Motor neuron (in vitro differentiated cells): ENCODE data around the gene LBP. TPM values are rescaled to one million over a fixed set of nuclear protein-coding genes. Genes with fewer than 3 reads are reported as not detected.
"Not testable (repeated sequence)": the region's sequence is repeated elsewhere in the genome, so short reads cannot be mapped to it uniquely, and the experiment has no call there.

Experiments used
- ATAC-seq, 8 experiments: fragments of 200-7000 bp; cut with Tn5 transposase; replicated peaks in 6 of 8; 2 replicates each; pipeline ENCODE4 v1.8.0; 2021; ENCODE audit warnings: mild to moderate bottlenecking in 8 of 8, moderate library complexity in 8 of 8
- H3K27ac ChIP-seq, 2 donors: fragments of 250-450 bp; sonication (Bioruptor Pico); 2 replicates each; pipeline ENCODE4 v1.9.0; 2021; ENCODE audit warnings: antibody characterized with exemption in 2 of 2, mild to moderate bottlenecking in 2 of 2, moderate library complexity in 1 of 2
- H3K4me1 ChIP-seq, 2 donors: fragments of 250-450 bp; sonication (Bioruptor Pico); replicated peaks in 1 of 2; 2 replicates each; pipeline ENCODE4 v1.6.1; 2021; ENCODE audit warnings: antibody characterized with exemption in 2 of 2, mild to moderate bottlenecking in 2 of 2, moderate library complexity in 1 of 2
- H3K4me3 ChIP-seq, 5 donors: fragments of 250-450 bp; sonication (Bioruptor Pico); 2 replicates each; pipeline ENCODE4 v1.9.0; 2021; ENCODE audit warnings: antibody characterized with exemption in 5 of 5, mild to moderate bottlenecking in 5 of 5, moderate library complexity in 4 of 5
- WGBS, 10 experiments: fragments of 450-650 bp; shearing (Covaris generic); methylation state at CpG; one replicate each; pipeline ENCODE4 v1.0.0; 2022; 5-methylcytosine and 5-hydroxymethylcytosine counted together
- in situ Hi-C, 9 experiments: fragments of 400-800 bp; cut with MboI; loops; one replicate each; pipeline ENCODE4 v1.15.0; 2021; ENCODE audit warnings: low sequenced_read_pairs in 9 of 9, low pct_unique_long_range_greater_than_20kb in 2 of 9; ENCODE audit not compliant: unreplicated experiment in 9 of 9
- total RNA-seq, 8 experiments: library from RNA; unstranded; fragments of 300-600 nt; gene quantifications; 2 replicates each; pipeline versions ENCODE4 v1.2.3 to v1.2.4, GENCODE V29; 2022

The LBP gene
- total RNA-seq, 8 experiments from 2014 or later: 0.15 to 0.67 (median 0.42) TPM; not detected in 5

DNA sequence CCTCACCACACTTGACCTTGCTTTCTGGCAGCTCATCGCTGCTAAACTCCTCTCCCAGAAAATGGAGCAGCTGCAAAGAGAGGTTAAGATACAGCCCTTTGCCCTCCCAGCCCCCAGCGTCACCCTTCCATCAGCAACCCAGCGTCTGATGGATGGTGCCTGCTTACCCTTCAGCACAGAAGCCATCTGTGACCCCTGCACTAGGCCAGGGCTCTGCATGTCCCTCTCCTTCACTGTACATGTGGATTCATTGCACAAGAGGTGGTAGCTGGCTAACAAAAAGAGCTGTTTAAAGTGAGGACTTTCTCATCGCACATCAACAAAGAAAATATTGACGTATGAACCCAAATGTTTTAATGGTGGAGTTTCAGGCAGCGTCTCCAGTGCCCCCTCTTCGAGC, 12.3 kb downstream of the LBP start:
- 38 to 74% (median 50%) methylated on average over 2 to 4 of the region's 7 CpGs; no CpG with 5 or more reads in 2 of the 10 experiments for WGBS, 10 experiments
- H3K4me1 ChIP-seq: peaks cover 14 to 17% of the 10 kb centered on the region in 2 donors
- ATAC-seq: peak in 2 of 8 experiments; percentile 37 to 51
- peak overlapping the region; percentile 58 to 62 for H3K27ac ChIP-seq
- no peak overlapping the region for H3K4me3 ChIP-seq
- in situ Hi-C loops: no loop called here

DNA sequence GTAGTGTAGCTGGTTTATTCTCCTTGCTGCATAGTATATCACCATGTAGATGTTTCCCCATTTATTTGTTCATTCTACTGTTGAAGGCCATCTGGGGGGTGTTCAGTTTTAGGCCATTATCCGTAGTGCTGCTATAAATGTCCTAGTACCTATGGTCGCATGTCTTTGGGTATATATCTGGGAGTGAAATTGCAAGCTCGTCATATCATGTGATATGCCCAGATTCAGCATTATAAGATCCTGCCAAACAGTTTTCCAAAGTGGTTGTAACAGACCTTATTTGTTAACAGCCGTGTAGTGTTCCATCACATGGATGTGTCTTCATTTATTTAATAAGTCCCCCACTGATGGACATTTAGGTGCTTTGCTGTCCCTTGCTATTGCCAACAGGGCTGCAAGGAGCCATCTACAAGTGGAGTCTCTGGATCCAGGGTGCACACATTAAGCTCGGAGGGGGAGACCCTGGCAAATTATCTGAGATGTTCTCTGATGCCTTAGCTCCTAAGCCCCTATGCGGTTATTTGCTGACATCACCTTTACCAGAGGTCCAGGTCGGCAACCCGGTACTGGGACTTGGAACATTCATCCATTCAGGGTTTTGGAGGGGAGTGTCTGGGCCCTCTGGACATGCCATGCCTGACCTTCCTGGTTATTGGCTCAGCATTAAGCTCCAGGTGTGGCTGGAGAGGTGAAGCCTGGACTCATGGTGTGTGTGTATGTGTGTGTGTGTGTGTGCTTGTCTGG, 16.9 kb downstream of the LBP start:
- H3K27ac ChIP-seq: no peak overlapping the region
- in situ Hi-C loops: no loop called here
- H3K4me1 ChIP-seq: peaks cover 10 to 12% of the 10 kb centered on the region in 2 donors
- H3K4me3 ChIP-seq: no peak overlapping the region
- ATAC-seq: no peak
- 33 to 100% (median 48%) methylated on average over 2 to 6 of the region's 8 CpGs; no CpG with 5 or more reads in 4 of the 10 experiments for WGBS, 10 experiments

DNA sequence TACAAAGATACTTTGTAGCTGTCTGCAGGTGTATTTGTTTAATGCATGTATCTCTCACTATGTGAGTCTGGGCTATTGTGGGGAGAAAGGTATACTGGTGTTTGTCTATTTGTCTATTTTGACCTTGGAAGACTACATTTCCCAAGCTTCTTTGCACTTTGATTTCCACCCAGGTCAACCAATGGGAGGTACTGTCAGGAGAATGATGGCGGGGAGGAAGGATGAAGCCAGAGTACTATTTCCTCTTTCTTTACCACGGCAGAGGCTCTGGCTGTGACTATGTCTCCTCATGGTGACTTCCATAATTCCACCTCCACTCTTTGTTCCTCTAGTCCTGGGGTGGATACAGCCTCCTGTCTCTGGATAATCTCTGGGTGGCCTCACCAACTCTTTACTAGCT, 23.1 kb downstream of the LBP start:
- H3K4me1 ChIP-seq: no peaks in the 10 kb centered on the region
- 0 to 86% (median 60%) methylated on average over 1 to 2 of the region's 2 CpGs; no CpG with 5 or more reads in 2 of the 10 experiments for WGBS, 10 experiments
- no peak overlapping the region for H3K4me3 ChIP-seq
- peak in 1 of 8 experiments; percentile 50 for ATAC-seq
- no peak overlapping the region for H3K27ac ChIP-seq
- in situ Hi-C loops: no loop called here

DNA sequence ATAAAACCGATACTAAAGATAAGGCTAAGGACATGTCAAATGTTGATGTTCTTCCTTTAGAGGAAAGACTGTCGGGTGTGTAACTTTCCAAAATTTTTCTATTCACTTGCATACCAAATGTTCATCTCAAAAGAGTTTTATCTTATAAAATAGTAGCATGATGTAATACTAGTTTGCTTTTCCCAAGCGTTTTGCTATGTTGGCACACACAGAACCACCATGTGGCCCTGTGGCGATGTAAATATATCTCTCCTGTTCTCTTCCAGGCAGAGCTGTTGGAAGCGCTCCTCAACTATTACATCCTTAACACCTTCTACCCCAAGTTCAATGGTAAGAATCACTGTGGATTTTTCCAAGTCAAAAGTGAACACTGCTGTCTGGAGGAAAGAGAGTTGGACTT, 26.5 kb downstream of the LBP start:
- in situ Hi-C loops: no loop called here
- Histone ChIP-seq H3K27ac (no peak overlapping the region), H3K4me1 (no peaks in the 10 kb centered on the region), H3K4me3 (no peak overlapping the region)
- 40 to 89% (median 72%) methylated on average over 2 to 5 of the region's 5 CpGs; no CpG with 5 or more reads in 1 of the 10 experiments for WGBS, 10 experiments
- ATAC-seq: no peak

DNA sequence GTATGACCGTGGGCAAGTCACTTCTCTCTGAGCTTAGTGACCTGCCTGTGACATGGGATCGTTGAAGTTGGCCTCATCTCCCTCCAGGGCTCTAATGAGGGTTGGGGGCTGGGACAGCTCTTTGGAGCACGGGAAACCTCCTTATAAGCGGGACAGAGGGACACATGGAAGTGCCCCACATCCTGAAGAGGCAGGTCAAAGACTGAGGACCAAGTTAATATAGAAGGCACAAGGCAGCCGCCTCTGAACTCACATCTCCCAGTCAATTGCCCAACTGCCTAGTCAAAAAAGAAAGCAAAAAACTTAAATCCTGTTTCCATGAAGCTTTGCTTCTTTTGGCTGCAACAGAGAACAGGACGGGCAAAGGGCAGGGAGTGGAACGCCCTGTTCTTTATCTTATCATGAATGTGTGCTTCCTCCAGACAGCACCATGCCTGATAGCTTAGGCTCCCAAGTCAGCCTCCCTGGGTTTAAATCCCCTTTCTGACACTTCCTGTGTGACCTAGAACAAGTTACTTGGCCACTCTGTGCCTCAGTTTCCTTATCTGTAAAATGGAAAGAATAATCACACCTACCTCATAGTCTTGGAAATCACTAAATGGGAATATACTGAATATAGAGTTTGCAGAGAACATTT, 27.1 kb downstream of the LBP start:
- Histone ChIP-seq H3K27ac (no peak overlapping the region), H3K4me3 (no peak overlapping the region), H3K4me1 (no peaks in the 10 kb centered on the region)
- in situ Hi-C loops: no loop called here
- WGBS, 10 experiments: 46 to 93% (median 61%) methylated on average over 1 to 5 of the region's 7 CpGs; no CpG with 5 or more reads in 3 of the 10 experiments
- ATAC-seq: no peak

DNA sequence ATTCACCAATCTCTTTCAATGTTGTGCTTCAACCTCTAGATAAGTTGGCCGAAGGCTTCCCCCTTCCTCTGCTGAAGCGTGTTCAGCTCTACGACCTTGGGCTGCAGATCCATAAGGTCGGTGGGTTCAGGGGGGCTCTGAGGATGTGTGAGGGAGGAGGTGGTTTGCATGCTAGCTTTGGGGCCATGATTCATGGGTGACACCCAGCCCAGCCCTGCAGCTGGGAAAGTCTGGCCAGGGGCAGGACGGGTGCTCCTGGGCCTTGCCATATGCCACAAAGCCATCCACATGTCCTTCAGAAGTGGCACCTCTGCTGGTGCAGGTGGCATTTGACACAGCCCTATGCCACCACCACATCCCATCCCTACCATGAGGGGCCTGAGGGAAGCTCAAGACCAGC, 27.6 kb downstream of the LBP start:
- H3K27ac ChIP-seq: no peak overlapping the region
- 29 to 92% (median 67%) methylated on average over 1 to 4 of the region's 5 CpGs; no CpG with 5 or more reads in 5 of the 10 experiments for WGBS, 10 experiments
- H3K4me1 ChIP-seq: no peaks in the 10 kb centered on the region
- H3K4me3 ChIP-seq: no peak overlapping the region
- no peak for ATAC-seq
- in situ Hi-C loops: no loop called here

DNA sequence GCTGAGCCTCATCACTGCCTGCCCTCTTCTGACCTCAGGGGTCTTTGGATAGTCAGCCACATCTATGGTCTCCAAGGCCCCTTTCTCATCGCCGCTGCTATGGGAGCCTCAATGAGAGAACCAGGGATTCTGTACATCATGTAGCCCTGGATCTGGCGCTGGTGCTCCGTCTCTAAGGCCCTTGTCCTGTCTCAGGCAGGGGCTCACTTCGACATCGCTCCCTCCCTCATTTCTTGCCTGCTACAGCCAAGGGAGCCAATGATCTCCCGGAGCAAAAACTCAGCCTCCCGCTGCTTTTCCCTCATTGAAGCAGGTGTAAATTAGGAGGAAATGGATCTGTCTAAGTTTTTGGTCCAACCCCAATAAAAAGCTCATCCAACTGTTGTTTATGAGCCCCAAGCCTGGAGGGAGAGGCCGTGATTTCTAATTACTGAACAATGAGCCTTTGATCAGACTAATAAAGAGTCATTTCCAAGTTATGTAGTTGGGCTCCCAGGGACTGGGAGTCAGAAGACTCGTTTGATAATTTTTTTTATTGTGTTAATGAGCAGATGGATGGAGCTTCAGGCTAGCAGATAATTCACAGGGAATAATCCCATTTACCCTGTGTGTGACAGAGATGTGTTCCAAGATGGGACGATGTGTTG, 30.9 kb downstream of the LBP start:
- Histone ChIP-seq H3K27ac (no peak overlapping the region), H3K4me3 (no peak overlapping the region), H3K4me1 (no peaks in the 10 kb centered on the region)
- WGBS, 10 experiments: 20 to 100% (median 73%) methylated on average over 1 to 10 of the region's 11 CpGs
- in situ Hi-C loops: no loop called here
- ATAC-seq: no peak

DNA sequence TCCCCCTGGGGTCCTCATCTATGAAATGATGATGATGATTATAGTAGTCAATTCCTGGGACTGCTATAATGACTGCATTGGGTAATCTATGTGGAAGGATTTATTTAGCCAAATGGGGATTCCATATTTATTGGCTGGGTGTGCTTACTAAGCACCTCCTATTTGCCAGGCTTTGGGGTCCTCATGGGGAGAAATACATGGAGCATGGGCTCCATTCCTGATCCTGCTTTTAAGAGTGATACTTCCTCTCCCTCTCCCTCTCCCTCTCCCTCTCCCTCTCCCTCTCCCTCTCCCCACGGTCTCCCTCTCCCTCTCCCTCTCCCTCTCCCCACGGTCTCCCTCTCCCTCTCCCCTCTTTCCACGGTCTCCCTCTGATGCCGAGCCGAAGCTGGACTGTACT, 31.6 kb downstream of the LBP start:
- ATAC-seq, H3K27ac ChIP-seq, H3K4me1 ChIP-seq, H3K4me3 ChIP-seq, in situ Hi-C loops: not testable (repeated sequence)
- WGBS, 10 experiments: no CpG with 5 or more reads among the region's 5 CpGs

DNA sequence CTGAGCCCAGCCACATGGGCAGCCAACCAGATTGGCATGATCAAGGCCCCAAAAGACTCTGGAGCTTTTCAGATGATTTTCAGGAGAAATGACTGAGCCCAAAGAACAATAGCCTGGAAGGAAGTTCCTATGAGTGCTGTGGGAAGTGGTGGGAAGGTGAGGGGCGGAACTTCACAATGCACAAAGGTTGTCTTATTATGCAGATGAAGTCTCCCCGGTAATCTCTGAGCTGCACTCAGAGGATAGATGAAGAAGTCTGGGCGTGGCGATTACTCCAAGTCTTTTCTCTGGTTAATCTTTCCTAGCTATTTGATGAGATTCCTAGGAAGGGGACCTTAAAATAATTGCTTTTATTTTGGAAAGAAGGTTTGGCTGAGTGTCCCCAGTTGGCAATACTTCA, 36.9 kb downstream of the LBP start:
- 40 to 76% (median 60%) methylated on average over 1 to 4 of the region's 4 CpGs; no CpG with 5 or more reads in 5 of the 10 experiments for WGBS, 10 experiments
- Histone ChIP-seq H3K4me3 (no peak overlapping the region), H3K4me1 (no peaks in the 10 kb centered on the region), H3K27ac (no peak overlapping the region)
- in situ Hi-C loops: no loop called here
- ATAC-seq: no peak

DNA sequence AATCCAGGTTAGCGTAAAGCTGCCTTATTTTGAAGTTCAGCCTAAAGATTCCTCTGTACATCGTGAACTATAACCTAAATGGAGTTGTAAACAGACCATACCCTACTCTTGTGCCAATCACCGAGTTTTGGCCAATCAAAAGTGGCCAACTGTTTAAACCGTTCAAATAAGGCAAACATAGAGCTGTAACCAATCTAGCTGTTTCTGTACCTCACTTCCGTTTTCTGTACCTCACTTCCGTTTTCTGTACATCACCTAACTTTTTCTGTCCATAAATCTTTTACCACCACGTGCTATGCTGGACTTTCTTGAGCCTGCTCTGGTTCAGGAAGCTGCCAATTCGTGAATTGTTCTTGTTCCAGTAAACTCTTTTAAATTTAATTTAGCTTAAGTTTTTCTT, 39.7 kb downstream of the LBP start:
- no peak overlapping the region for H3K4me3 ChIP-seq
- H3K4me1 ChIP-seq: no peaks in the 10 kb centered on the region
- ATAC-seq: no peak
- no peak overlapping the region for H3K27ac ChIP-seq
- WGBS, 10 experiments: 37 to 93% (median 77%) methylated on average over 2 to 8 of the region's 8 CpGs; no CpG with 5 or more reads in 2 of the 10 experiments
- in situ Hi-C loops: no loop called here

DNA sequence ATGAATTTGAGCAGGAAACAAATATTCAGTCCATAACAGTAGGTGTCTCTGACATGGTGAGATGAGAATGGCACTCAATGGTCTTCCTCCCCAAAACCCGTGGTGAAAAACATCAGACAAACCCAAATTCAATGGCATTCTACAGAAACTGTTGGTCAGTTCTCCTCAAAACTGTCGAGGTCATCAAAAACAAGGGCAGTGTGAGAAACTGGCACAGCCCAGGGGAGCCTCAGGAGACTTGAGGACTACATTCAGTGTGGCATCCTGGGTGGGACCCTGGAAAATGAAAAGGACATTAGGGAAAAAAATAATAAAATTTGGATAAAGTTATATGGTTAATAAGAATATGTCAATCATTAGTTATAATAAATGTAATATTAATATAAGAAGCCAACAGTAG, 40.6 kb downstream of the LBP start:
- in situ Hi-C loops: no loop called here
- Histone ChIP-seq H3K4me3 (no peak overlapping the region), H3K27ac (no peak overlapping the region), H3K4me1 (no peaks in the 10 kb centered on the region)
- ATAC-seq: no peak
- WGBS, 10 experiments: 0 to 60% (median 46%) methylated on average over 1 to 2 of the region's 2 CpGs; no CpG with 5 or more reads in 2 of the 10 experiments

DNA sequence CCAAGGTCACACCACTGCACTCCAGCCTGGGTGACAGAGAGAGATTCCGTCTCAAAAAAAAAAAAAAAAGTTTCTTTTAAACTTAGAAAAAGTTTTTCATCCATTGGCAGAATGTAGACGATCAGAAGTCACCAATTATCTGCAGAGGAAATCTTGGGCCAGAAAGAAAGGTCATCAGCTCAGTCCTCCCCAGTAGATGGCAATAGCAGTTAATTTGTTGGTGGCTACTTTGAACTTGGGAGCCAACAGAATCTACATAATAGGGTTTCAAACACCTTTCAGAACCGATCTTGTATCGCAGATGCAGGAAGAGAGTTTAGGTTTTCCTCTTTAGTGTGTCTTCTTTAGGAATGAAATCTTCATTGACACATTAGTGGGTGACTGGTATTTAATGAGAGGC, 41.7 kb downstream of the LBP start:
- ATAC-seq: no peak
- WGBS, 10 experiments: 49 to 100% (median 66%) methylated on average over 2 to 4 of the region's 4 CpGs; no CpG with 5 or more reads in 1 of the 10 experiments
- H3K27ac ChIP-seq: no peak overlapping the region
- in situ Hi-C loops: no loop called here
- H3K4me3 ChIP-seq: no peak overlapping the region
- H3K4me1 ChIP-seq: no peaks in the 10 kb centered on the region

DNA sequence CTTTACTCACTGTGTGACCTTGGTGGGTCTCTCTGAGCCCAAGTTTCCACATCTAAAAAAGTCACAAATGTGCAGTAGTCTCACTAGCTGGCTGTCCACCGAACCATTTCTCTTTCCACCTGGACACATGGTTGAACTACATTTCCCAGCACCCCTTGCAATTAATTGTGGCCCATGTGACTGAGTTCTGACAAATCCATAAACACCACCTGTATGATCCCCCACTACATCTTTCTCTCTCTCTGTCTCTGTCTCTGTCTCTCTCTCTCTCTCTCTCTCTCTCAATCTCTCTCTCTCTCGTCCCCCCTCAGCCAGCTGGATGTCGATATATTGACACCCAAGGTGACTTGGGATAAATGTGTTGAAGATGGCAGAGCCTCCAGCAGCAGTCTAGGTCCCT, 46.1 kb downstream of the LBP start:
- no peak overlapping the region for H3K4me3 ChIP-seq
- in situ Hi-C loops: no loop called here
- peak in 1 of 8 experiments; percentile 34 for ATAC-seq
- H3K4me1 ChIP-seq: no peaks in the 10 kb centered on the region
- H3K27ac ChIP-seq: no peak overlapping the region
- 0 to 75% (median 55%) methylated on average over 1 to 3 of the region's 3 CpGs; no CpG with 5 or more reads in 2 of the 10 experiments for WGBS, 10 experiments
